ENCODE results near the gene USP9X.

Gene USP9X

GRCh38 chrX:41234962-41235361 is 149.7 kb downstream of the USP9X start:
- Histone ChIP-seq H3K27ac (no peak overlapping the region), H3K27me3 (no peaks in the 10 kb centered on the region), H3K4me3 (no peak overlapping the region), H3K36me3 (peaks cover 12 to 41% (median 34%) of the 10 kb centered on the region in 3 donors), H3K4me1 (no peaks in the 10 kb centered on the region), H3K9me3 (no peaks in the 10 kb centered on the region)
- intact Hi-C loops (cut with DNase I; ENCODE audit: low total_unique reads): no loop called here
- no peak for DNase-seq
- no peak for TF ChIP-seq CTCF (IDR thresholded peaks at IDR 0.05)

GRCh38 chrX:41236629-41237028 is 151.4 kb downstream of the USP9X start:
- no peak for TF ChIP-seq CTCF (IDR thresholded peaks at IDR 0.05)
- H3K27ac ChIP-seq: no peak overlapping the region
- no peak overlapping the region for H3K4me3 ChIP-seq
- no peaks in the 10 kb centered on the region for H3K27me3 ChIP-seq
- no peaks in the 10 kb centered on the region for H3K4me1 ChIP-seq
- intact Hi-C loops (cut with DNase I; ENCODE audit: low total_unique reads): no loop called here
- peaks cover 3 to 25% (median 18%) of the 10 kb centered on the region in 3 donors for H3K36me3 ChIP-seq
- H3K9me3 ChIP-seq: no peaks in the 10 kb centered on the region
- no peak for DNase-seq

- Histone ChIP-seq H3K4me3 (no peak overlapping the region), H3K9me3 (no peaks in the 10 kb centered on the region), H3K27me3 (no peaks in the 10 kb centered on the region), H3K36me3 (no peaks in the 10 kb centered on the region), H3K27ac (no peak overlapping the region), H3K4me1 (no peaks in the 10 kb centered on the region)
- TF ChIP-seq CTCF (IDR thresholded peaks at IDR 0.05): no peak
- intact Hi-C loops (cut with DNase I; ENCODE audit: low total_unique reads): loop anchor here (10.0 kb wide), 1 partner anchor 56 kb away; no protein-coding TSS in a partner anchor
- no peak for DNase-seq
Observed at GRCh38 chrX:41240509-41240908, 155.3 kb downstream of the USP9X start.

GRCh38 chrX:41241962-41242361 is 156.7 kb downstream of the USP9X start:
- Histone ChIP-seq H3K27me3 (no peaks in the 10 kb centered on the region), H3K4me3 (no peak overlapping the region), H3K36me3 (no peaks in the 10 kb centered on the region), H3K9me3 (no peaks in the 10 kb centered on the region), H3K27ac (no peak overlapping the region), H3K4me1 (no peaks in the 10 kb centered on the region)
- intact Hi-C loops (cut with DNase I; ENCODE audit: low total_unique reads): loop anchor here (10.0 kb wide), 1 partner anchor 57 kb away; no protein-coding TSS in a partner anchor
- no peak for DNase-seq
- TF ChIP-seq CTCF (IDR thresholded peaks at IDR 0.05): no peak

- intact Hi-C loops (cut with DNase I; ENCODE audit: low total_unique reads): loop anchor here (10.0 kb wide), 1 partner anchor 61 kb away; no protein-coding TSS in a partner anchor
- TF ChIP-seq CTCF (IDR thresholded peaks at IDR 0.05): no peak
Observed at GRCh38 chrX:41245641-41246040, 160.4 kb downstream of the USP9X start.

GRCh38 chrX:41250867-41251266 is 165.6 kb downstream of the USP9X start:
- TF ChIP-seq CTCF (IDR thresholded peaks at IDR 0.05): no peak
- Histone ChIP-seq H3K27ac (no peak overlapping the region), H3K9me3 (no peaks in the 10 kb centered on the region), H3K36me3 (no peaks in the 10 kb centered on the region), H3K4me1 (peaks cover 0 to 12% (median 4%) of the 10 kb centered on the region in 4 donors), H3K27me3 (no peaks in the 10 kb centered on the region), H3K4me3 (no peak overlapping the region)
- intact Hi-C loops (cut with DNase I; ENCODE audit: low total_unique reads): no loop called here
- DNase-seq: no peak

More at GRCh38 chrX:41245641-41246040, 160.4 kb downstream of the USP9X start:
- no peaks in the 10 kb centered on the region for H3K4me1 ChIP-seq
- no peaks in the 10 kb centered on the region for H3K36me3 ChIP-seq
- H3K27me3 ChIP-seq: no peaks in the 10 kb centered on the region
- no peak for DNase-seq
- H3K27ac ChIP-seq: no peak overlapping the region
- H3K9me3 ChIP-seq: no peaks in the 10 kb centered on the region
- H3K4me3 ChIP-seq: no peak overlapping the region

Data from tibial artery (tissue), 4 donors.